ENCODE results near the gene IDH3A.

Gene IDH3A

GRCh38 chr15:78210349-78210717 is 61.2 kb downstream of the IDH3A start:
- no peaks in the 10 kb centered on the region for H3K36me3 ChIP-seq (ENCODE audit: control insufficient read depth in 2 of 2, insufficient read depth in 2 of 2, low read length in 2 of 2)
- H3K4me3 ChIP-seq (ENCODE audit: low read length in 2 of 2): no peak overlapping the region
- no peak overlapping the region for H3K9ac ChIP-seq (ENCODE audit: low read length in 2 of 2)
- peaks cover 31% of the 10 kb centered on the region for H3K4me1 ChIP-seq (ENCODE audit: control insufficient read depth, insufficient read depth, low read length)
- no peak overlapping the region for H3K27ac ChIP-seq (ENCODE audit: low read length)
- H3K9me3 ChIP-seq (ENCODE audit: control insufficient read depth in 2 of 2, low read length in 2 of 2): no peaks in the 10 kb centered on the region
- H3K27me3 ChIP-seq (ENCODE audit: control insufficient read depth in 1 of 2, insufficient read depth in 2 of 2, low read length in 2 of 2): no peaks in the 10 kb centered on the region

DNA sequence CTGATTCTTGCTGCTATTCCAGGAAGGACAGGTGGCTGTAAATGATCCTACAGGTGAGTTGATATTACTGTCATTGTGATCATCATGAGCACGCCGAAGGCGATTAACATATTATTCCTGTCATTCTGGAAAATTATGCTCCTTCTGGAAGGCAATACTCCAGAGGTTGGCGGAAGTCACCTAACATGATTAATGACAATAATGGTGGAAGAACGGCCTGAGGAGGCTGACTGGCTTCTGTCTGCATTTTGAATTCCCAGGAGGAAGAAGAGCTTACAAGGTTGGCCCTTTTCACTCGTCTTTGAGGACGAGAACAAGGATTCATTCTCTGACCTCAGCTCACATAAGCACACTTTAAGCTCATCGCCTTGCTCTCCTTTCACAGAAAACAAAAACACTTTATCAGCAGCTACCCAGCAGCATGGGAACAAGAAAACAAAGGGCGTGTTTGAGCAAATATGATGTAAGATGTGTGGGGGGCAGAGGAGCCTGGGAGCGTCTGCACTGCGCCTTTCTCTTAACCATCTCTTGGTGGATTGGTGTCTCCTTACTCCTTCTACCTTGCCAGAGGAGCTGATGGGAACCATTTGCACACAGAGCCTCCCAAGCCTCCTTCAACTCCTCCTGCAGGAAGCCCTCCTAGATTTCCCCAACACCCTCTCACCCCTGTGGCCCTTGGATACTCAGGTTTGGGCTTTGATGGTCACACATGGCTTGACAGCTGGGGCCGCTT is 62.2 kb downstream of the IDH3A start:
- H3K4me1 ChIP-seq (ENCODE audit: control insufficient read depth, insufficient read depth, low read length): peaks cover 38% of the 10 kb centered on the region
- peak overlapping the region in 1 of 2 donors; percentile 7 for H3K9ac ChIP-seq (ENCODE audit: low read length in 2 of 2)
- H3K9me3 ChIP-seq (ENCODE audit: control insufficient read depth in 2 of 2, low read length in 2 of 2): no peaks in the 10 kb centered on the region
- H3K36me3 ChIP-seq (ENCODE audit: control insufficient read depth in 2 of 2, insufficient read depth in 2 of 2, low read length in 2 of 2): no peaks in the 10 kb centered on the region
- H3K27me3 ChIP-seq (ENCODE audit: control insufficient read depth in 1 of 2, insufficient read depth in 2 of 2, low read length in 2 of 2): no peaks in the 10 kb centered on the region
- no peak overlapping the region for H3K4me3 ChIP-seq (ENCODE audit: low read length in 2 of 2)
- H3K27ac ChIP-seq (ENCODE audit: low read length): no peak overlapping the region

- Histone ChIP-seq H3K27me3 (ENCODE audit: control insufficient read depth in 1 of 2, insufficient read depth in 2 of 2, low read length in 2 of 2) (no peaks in the 10 kb centered on the region), H3K27ac (ENCODE audit: low read length) (no peak overlapping the region), H3K9ac (ENCODE audit: low read length in 2 of 2) (no peak overlapping the region), H3K36me3 (ENCODE audit: control insufficient read depth in 2 of 2, insufficient read depth in 2 of 2, low read length in 2 of 2) (no peaks in the 10 kb centered on the region), H3K4me3 (ENCODE audit: low read length in 2 of 2) (no peak overlapping the region), H3K9me3 (ENCODE audit: control insufficient read depth in 2 of 2, low read length in 2 of 2) (no peaks in the 10 kb centered on the region), H3K4me1 (ENCODE audit: control insufficient read depth, insufficient read depth, low read length) (peaks cover 45% of the 10 kb centered on the region)
These were observed 62.8 kb downstream of the IDH3A start for GRCh38 chr15:78212008-78212407.

DNA sequence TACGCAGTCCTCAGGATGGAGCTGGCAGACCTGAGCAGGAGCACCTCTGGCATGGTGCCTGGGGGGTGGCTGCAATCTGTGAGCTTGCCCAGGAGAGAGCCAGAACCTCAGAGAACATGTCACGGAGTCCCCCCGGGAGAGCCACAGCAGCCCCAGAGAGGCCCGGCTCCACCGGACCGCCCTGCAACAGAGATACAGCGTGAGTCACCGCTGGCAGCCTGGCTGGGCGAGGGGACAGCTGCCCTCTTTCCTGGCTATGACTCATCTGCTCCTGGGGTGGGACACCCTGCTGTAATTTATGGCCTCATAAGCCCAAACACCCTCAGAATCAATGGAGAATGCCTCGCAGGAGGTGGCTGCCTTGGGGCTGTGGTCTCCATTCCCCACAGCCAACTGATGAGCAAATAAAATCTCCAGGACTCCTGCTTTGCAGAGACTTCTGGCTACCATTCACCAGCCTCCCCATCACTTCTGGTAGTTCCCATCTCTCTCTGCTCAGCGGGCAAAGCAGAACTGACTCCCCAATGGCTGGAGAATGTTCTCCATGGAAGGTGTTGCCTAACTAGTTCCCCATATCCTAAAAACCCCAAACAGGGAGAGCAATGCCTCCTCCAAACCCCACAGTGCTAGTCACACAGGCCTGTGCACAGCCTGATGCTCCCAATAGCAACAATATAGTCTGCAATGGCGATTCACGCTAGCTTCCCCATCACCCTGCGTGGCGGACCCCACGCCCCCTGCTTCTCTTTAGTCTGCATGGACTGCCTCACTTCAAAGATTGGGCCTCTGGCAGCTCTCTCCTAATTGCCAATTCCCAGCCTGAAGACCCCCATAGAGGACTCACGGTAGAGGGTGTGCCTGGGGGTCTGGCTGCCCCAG is 63.6 kb downstream of the IDH3A start:
- Histone ChIP-seq H3K27me3 (ENCODE audit: control insufficient read depth in 1 of 2, insufficient read depth in 2 of 2, low read length in 2 of 2) (no peaks in the 10 kb centered on the region), H3K4me1 (ENCODE audit: control insufficient read depth, insufficient read depth, low read length) (peaks cover 47% of the 10 kb centered on the region), H3K9me3 (ENCODE audit: control insufficient read depth in 2 of 2, low read length in 2 of 2) (no peaks in the 10 kb centered on the region), H3K36me3 (ENCODE audit: control insufficient read depth in 2 of 2, insufficient read depth in 2 of 2, low read length in 2 of 2) (no peaks in the 10 kb centered on the region), H3K27ac (ENCODE audit: low read length) (no peak overlapping the region), H3K4me3 (ENCODE audit: low read length in 2 of 2) (no peak overlapping the region), H3K9ac (ENCODE audit: low read length in 2 of 2) (no peak overlapping the region)

DNA sequence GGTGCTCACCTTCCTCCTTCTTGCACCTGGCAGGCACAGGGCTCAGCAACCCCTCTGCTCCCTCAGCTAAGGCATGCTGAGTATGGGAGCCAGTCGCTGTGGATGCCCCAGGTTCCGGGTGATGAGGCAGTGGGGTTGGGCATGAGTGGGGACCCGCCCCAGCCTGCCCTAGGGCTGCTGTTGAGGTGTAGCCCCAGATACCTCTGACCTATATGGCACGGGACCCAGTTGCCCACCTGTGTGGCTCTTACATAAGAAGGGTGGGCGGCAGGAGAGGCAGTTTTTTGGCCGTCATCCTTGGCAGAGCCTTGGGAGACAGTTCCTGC is 64.2 kb downstream of the IDH3A start:
- H3K9ac ChIP-seq (ENCODE audit: low read length in 2 of 2): no peak overlapping the region
- no peaks in the 10 kb centered on the region for H3K27me3 ChIP-seq (ENCODE audit: control insufficient read depth in 1 of 2, insufficient read depth in 2 of 2, low read length in 2 of 2)
- H3K9me3 ChIP-seq (ENCODE audit: control insufficient read depth in 2 of 2, low read length in 2 of 2): no peaks in the 10 kb centered on the region
- no peak overlapping the region for H3K4me3 ChIP-seq (ENCODE audit: low read length in 2 of 2)
- H3K27ac ChIP-seq (ENCODE audit: low read length): no peak overlapping the region
- H3K36me3 ChIP-seq (ENCODE audit: control insufficient read depth in 2 of 2, insufficient read depth in 2 of 2, low read length in 2 of 2): no peaks in the 10 kb centered on the region
- H3K4me1 ChIP-seq (ENCODE audit: control insufficient read depth, insufficient read depth, low read length): peaks cover 47% of the 10 kb centered on the region

DNA sequence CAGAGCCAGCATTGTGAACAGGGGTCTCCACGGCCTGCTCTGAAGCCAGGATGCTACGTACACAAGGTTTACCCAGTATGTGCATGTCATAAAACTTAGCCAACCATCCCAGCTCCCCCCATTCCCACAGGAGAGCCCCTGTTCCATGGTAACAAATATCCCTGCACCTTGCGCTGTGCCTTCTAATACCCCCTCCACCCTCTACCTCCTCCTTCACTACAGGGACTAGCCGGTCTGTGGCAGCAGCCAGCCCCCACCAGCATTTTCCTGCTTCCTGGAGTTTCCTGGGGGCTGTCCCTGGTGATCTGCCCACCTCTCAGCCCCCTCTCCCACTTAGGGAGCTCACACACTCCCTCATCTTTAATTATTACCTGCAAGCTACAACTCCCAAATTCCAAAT is 64.8 kb downstream of the IDH3A start:
- no peaks in the 10 kb centered on the region for H3K27me3 ChIP-seq (ENCODE audit: control insufficient read depth in 1 of 2, insufficient read depth in 2 of 2, low read length in 2 of 2)
- no peaks in the 10 kb centered on the region for H3K36me3 ChIP-seq (ENCODE audit: control insufficient read depth in 2 of 2, insufficient read depth in 2 of 2, low read length in 2 of 2)
- no peak overlapping the region for H3K4me3 ChIP-seq (ENCODE audit: low read length in 2 of 2)
- H3K27ac ChIP-seq (ENCODE audit: low read length): no peak overlapping the region
- peaks cover 47% of the 10 kb centered on the region for H3K4me1 ChIP-seq (ENCODE audit: control insufficient read depth, insufficient read depth, low read length)
- no peaks in the 10 kb centered on the region for H3K9me3 ChIP-seq (ENCODE audit: control insufficient read depth in 2 of 2, low read length in 2 of 2)
- H3K9ac ChIP-seq (ENCODE audit: low read length in 2 of 2): no peak overlapping the region

GRCh38 chr15:78216276-78217104 is 67.3 kb downstream of the IDH3A start:
- no peaks in the 10 kb centered on the region for H3K27me3 ChIP-seq (ENCODE audit: control insufficient read depth in 1 of 2, insufficient read depth in 2 of 2, low read length in 2 of 2)
- H3K9ac ChIP-seq (ENCODE audit: low read length in 2 of 2): no peak overlapping the region
- peaks cover 33% of the 10 kb centered on the region for H3K4me1 ChIP-seq (ENCODE audit: control insufficient read depth, insufficient read depth, low read length)
- H3K36me3 ChIP-seq (ENCODE audit: control insufficient read depth in 2 of 2, insufficient read depth in 2 of 2, low read length in 2 of 2): no peaks in the 10 kb centered on the region
- no peak overlapping the region for H3K4me3 ChIP-seq (ENCODE audit: low read length in 2 of 2)
- H3K9me3 ChIP-seq (ENCODE audit: control insufficient read depth in 2 of 2, low read length in 2 of 2): no peaks in the 10 kb centered on the region
- peak overlapping the region; percentile 11 for H3K27ac ChIP-seq (ENCODE audit: low read length)

DNA sequence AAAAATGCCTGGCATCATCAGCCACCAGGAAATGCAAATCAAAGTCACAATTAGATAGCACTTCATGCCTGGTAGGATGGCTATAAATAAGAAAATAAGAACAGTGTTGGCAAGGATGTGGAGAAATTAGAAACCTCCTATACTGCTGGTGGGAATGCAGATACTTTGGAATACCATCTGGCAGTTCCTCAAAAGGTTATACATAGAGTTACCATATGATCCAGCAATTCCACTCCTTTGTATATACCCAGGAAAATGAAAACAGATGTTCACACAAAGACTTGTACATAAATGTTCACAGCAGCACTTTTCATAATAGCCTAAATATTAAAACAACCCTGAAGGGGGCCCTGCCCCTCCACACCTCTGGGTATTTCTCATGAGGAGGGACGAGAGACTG is 71.6 kb downstream of the IDH3A start:
- peaks cover 15% of the 10 kb centered on the region for H3K4me1 ChIP-seq (ENCODE audit: control insufficient read depth, insufficient read depth, low read length)

More for the DNA sequence above, 71.6 kb downstream of the IDH3A start:
- Histone ChIP-seq H3K9ac (ENCODE audit: low read length in 2 of 2) (no peak overlapping the region), H3K9me3 (ENCODE audit: control insufficient read depth in 2 of 2, low read length in 2 of 2) (peaks cover 0 to 4% of the 10 kb centered on the region in 2 donors), H3K36me3 (ENCODE audit: control insufficient read depth in 2 of 2, insufficient read depth in 2 of 2, low read length in 2 of 2) (no peaks in the 10 kb centered on the region), H3K27me3 (ENCODE audit: control insufficient read depth in 1 of 2, insufficient read depth in 2 of 2, low read length in 2 of 2) (no peaks in the 10 kb centered on the region), H3K27ac (ENCODE audit: low read length) (no peak overlapping the region), H3K4me3 (ENCODE audit: low read length in 2 of 2) (no peak overlapping the region)
